GM12864 (cell line): ENCODE measurements around the gene IQSEC1.

ENCODE experiments used
- DNase-seq: peaks from one replicate; pipeline ENCODE4 v3.0.0-alpha.2; 2011; ENCODE audit warnings: low read depth
- H3K4me3 ChIP-seq: 2 replicates; pipeline ENCODE4 v1.5.1; 2011; ENCODE audit warnings: mild to moderate bottlenecking, low read depth, low read length, control low read depth
- CTCF ChIP-seq: IDR thresholded peaks from 2 replicates; pipeline ENCODE4 v1.5.1; 2011; ENCODE audit warnings: low read depth, mild to moderate bottlenecking, moderate library complexity, low read length, control low read depth, inconsistent platforms; ENCODE audit errors: missing control alignments

IQSEC1 gene

GRCh38 chr3:12875857-12876836, 197.1 kb downstream of the IQSEC1 start:
- no peak for DNase-seq
- H3K4me3 ChIP-seq = no peak overlapping the region
- TF ChIP-seq CTCF = no peak

GRCh38 chr3:12871404-12871983, 201.7 kb downstream of the IQSEC1 start:
- no peak for TF ChIP-seq CTCF
- no peak for DNase-seq
- no peak overlapping the region for H3K4me3 ChIP-seq

- H3K4me3 ChIP-seq = no peak overlapping the region
- no peak for TF ChIP-seq CTCF
- peak; percentile 24 for DNase-seq
Observed at GRCh38 chr3:12870942-12871341, 202.3 kb downstream of the IQSEC1 start.

- no peak for TF ChIP-seq CTCF
- peak overlapping the region; percentile 33 for H3K4me3 ChIP-seq
- DNase-seq = no peak
Observed at GRCh38 chr3:12869035-12869621, 204.1 kb downstream of the IQSEC1 start.

GRCh38 chr3:12868039-12869034, 204.9 kb downstream of the IQSEC1 start:
- TF ChIP-seq CTCF = peak; percentile 94
- DNase-seq = peak; percentile 31
- H3K4me3 ChIP-seq = peak overlapping the region; percentile 33

GRCh38 chr3:12866836-12867235, 206.4 kb downstream of the IQSEC1 start:
- no peak for DNase-seq
- TF ChIP-seq CTCF = no peak
- H3K4me3 ChIP-seq = no peak overlapping the region
